Measurements from ENCODE around the gene WDR59.

GRCh38 chr16:75005697-75006096 is 20.8 kb upstream of the WDR59 start:
- no peak for TF ChIP-seq POLR2A (IDR thresholded peaks at IDR 0.05)
- TF ChIP-seq CTCF (IDR thresholded peaks at IDR 0.05): no peak
